Effector memory CD8-positive, alpha-beta T cell (primary cell): Measurements from ENCODE around the gene EMCN.
"Not testable (repeated sequence)": the region's sequence is repeated elsewhere in the genome, so short reads cannot be mapped to it uniquely, and the experiment has no call there.

Experiments
- ATAC-seq: fragments of 150-1000 bp; cut with Tn5 transposase; replicated peaks from 2 replicates; pipeline ENCODE4 v1.10.0; 2021; ENCODE audit warnings: mild to moderate bottlenecking, moderate library complexity
- DNase-seq, 3 experiments: peaks; one replicate each; pipeline ENCODE4 v3.0.0; 2021
- H3K27ac Mint-ChIP-seq, 2 donors: one replicate each; pipeline ENCODE4 v1.8.0; 2022; ENCODE audit warnings: mild to moderate bottlenecking in 2 of 2, mixed read lengths in 2 of 2, moderate library complexity in 2 of 2
- H3K27me3 Mint-ChIP-seq, 2 donors: one replicate each; pipeline ENCODE4 v1.8.0; 2022; ENCODE audit warnings: mixed read lengths in 2 of 2
- H3K36me3 Mint-ChIP-seq: one replicate; pipeline ENCODE4 v1.8.0; 2022; ENCODE audit warnings: mild to moderate bottlenecking, moderate library complexity, mixed read lengths; ENCODE audit not compliant: insufficient read depth
- H3K4me1 Mint-ChIP-seq, 2 donors: one replicate each; pipeline ENCODE4 v1.8.0; 2022; ENCODE audit warnings: low read depth in 2 of 2, mixed read lengths in 2 of 2
- H3K4me3 Mint-ChIP-seq, 2 donors: one replicate each; pipeline ENCODE4 v1.8.0; 2022; ENCODE audit warnings: mild to moderate bottlenecking in 2 of 2, mixed read lengths in 2 of 2, moderate library complexity in 2 of 2
- H3K9me3 Mint-ChIP-seq, 2 donors: one replicate each; pipeline ENCODE4 v1.8.0; 2022; ENCODE audit warnings: mixed read lengths in 2 of 2
- total RNA-seq, 9 experiments: gene quantifications; one replicate each; lab custom pipeline; 2026; lab: John Stamatoyannopoulos, UW

EMCN gene
- total RNA-seq, result 0 to 0.10 (median 0) reads per million in 9 experiments

DNA sequence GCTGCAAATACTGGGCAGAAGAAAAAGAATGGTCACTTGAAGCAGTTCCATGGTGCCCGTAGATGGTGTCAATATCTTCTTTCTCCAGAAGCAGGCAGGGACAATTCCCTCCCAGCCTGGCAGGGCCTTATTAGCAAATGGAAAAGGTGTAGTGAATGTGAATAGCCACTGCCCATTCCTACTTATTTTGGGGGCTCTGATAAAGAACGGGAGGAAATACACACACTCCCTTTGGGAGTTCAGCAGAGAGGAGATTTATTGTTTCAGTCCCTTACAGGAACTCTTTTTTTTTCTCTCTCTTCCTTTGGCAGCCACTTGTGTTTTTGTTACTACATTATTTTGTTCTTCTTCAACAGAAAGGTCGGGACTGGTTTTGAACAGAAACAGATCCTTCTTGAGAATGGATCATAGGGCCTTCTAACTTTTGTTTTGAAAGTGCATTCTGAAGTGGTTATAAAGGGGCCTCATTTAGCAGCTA is at the start of gene EMCN:
EMCN (minus strand) TSS at position 159 of the 478 bp plus-strand sequence; CDS start at position 51, 108 bp downstream.
- Mint-ChIP-seq H3K27ac (no peak within 1 kb of the TSS), H3K4me3 (no peak within 1 kb of the TSS)

DNA sequence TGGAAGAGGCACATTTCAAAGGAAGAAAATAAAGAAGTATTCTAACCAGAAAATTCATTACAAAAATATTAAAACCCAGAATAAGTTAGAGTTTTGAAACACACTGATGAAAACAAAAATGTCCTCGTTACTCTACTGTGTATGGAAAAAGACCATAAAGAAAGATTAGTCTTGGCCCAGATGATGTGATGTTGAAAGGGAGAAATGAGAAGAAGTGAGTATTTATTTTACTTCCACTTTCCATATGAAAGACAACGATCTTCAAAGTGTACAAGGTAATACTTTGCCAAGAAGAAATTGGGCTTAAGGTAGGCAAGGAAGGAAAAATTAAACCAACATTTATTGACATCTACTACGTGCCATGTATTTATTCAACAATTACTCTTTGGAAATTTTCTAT is 48.6 kb upstream of the EMCN start:
- Mint-ChIP-seq H3K4me3 (peak overlapping the region; percentile 56 to 67), H3K27me3 (no peaks in the 10 kb centered on the region), H3K27ac (peak overlapping the region; percentile 30 to 85), H3K4me1 (peaks cover 4 to 22% of the 10 kb centered on the region in 2 donors), H3K36me3 (no peaks in the 10 kb centered on the region), H3K9me3 (peaks cover 0 to 1% of the 10 kb centered on the region in 2 donors)
- no peak for ATAC-seq
- no peak for DNase-seq

More for the DNA sequence above, at the start of gene EMCN:
- Mint-ChIP-seq H3K36me3 (no peaks in the 10 kb centered on the region), H3K4me1 (no peaks in the 10 kb centered on the region), H3K9me3 (no peaks in the 10 kb centered on the region), H3K27me3 (peaks cover 7 to 20% of the 10 kb centered on the region in 2 donors)
- DNase-seq (no peak), ATAC-seq (no peak)

DNA sequence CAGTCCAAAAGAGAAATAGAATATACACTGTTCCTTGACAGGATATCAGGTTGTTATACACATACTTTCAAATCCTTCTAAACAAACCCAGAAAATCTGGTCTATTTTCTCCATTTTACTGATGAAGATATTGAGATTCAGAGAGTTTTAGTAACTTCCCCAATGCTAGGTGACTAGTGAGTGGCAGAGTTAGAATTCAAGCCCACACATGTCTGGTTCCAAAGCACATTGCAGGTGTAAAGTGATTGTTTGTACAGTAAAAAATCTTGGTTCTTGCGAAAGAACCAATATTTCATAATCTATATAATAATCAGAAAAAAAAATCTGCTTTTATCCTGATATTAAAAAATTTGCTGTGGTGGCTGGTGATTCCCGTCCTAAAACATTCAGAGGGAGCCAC is 39.5 kb upstream of the EMCN start:
- Mint-ChIP-seq H3K27ac (no peak overlapping the region), H3K27me3 (peaks cover 12 to 15% of the 10 kb centered on the region in 2 donors), H3K9me3 (peaks cover 0 to 7% of the 10 kb centered on the region in 2 donors), H3K36me3 (peaks cover 3% of the 10 kb centered on the region), H3K4me1 (no peaks in the 10 kb centered on the region), H3K4me3 (no peak overlapping the region)
- no peak for ATAC-seq
- no peak for DNase-seq

DNA sequence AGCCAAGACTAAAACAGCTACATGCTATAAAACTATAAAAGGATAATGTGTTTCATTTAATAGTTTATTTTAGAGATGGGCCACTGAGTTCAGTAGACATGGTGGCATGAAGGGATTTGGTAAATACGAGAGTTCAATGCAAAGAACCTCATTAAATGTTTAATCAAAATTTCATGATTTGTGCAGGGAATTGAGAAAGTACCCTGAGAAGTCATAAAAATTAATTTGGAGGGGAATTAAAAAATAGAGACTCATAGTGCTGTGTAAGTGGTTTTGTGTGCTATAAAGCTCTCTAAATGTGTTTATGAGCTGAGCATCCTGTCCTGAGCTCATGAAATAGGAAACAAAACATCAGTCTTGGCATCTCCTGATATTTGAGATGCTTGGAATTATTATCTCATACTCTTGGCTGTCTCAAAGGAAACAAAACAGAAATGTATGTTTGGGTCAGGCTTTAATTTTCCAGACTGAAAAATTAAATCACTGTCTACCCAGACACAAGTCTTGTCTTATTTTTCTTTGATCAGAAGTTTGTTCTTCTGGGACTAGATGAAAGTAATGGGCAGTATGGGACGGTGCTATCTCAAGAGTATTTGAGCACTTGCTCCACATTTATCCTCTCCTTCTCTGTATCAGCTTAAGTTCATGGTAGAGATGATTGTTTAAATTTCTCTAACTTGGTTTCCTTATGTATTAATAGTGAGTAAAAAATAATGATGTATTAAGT is 38.0 kb upstream of the EMCN start:
- H3K27me3 Mint-ChIP-seq, result peaks cover 12 to 15% of the 10 kb centered on the region in 2 donors
- H3K4me3 Mint-ChIP-seq, result no peak overlapping the region
- no peaks in the 10 kb centered on the region for H3K4me1 Mint-ChIP-seq
- peaks cover 3% of the 10 kb centered on the region for H3K36me3 Mint-ChIP-seq
- no peak for DNase-seq
- no peak overlapping the region for H3K27ac Mint-ChIP-seq
- peaks cover 0 to under 1% of the 10 kb centered on the region in 2 donors for H3K9me3 Mint-ChIP-seq
- ATAC-seq, result no peak

DNA sequence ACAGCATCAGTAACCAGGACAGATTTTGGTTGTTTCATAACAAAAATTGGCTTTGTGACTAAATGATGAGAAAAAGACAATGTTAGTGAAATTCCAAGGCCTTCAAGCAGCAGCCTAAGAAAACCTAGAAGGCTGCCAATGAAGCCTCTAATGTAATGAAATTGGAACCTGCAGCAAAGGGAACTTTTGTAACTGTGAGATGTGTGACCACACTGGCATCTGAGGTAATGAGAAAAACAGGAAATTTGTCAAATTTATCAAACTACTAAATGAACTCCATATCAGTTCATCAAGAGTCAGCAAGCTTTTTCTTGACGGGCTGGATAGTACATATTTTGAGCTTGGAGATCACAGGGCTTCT is 30.4 kb upstream of the EMCN start:
- no peaks in the 10 kb centered on the region for H3K9me3 Mint-ChIP-seq
- no peak overlapping the region for H3K27ac Mint-ChIP-seq
- H3K36me3 Mint-ChIP-seq, result no peaks in the 10 kb centered on the region
- H3K27me3 Mint-ChIP-seq, result no peaks in the 10 kb centered on the region
- no peak overlapping the region for H3K4me3 Mint-ChIP-seq
- no peak for ATAC-seq
- H3K4me1 Mint-ChIP-seq, result peaks cover 0 to 6% of the 10 kb centered on the region in 2 donors
- no peak for DNase-seq

- H3K4me1 Mint-ChIP-seq, result peaks cover 0 to 6% of the 10 kb centered on the region in 2 donors
- no peak overlapping the region for H3K27ac Mint-ChIP-seq
- no peak for ATAC-seq
- no peak overlapping the region for H3K4me3 Mint-ChIP-seq
- no peak for DNase-seq
- no peaks in the 10 kb centered on the region for H3K36me3 Mint-ChIP-seq
- H3K27me3 Mint-ChIP-seq, result no peaks in the 10 kb centered on the region
- H3K9me3 Mint-ChIP-seq, result no peaks in the 10 kb centered on the region
These were observed 29.8 kb upstream of the EMCN start for GRCh38 chr4:100547541-100548199.

DNA sequence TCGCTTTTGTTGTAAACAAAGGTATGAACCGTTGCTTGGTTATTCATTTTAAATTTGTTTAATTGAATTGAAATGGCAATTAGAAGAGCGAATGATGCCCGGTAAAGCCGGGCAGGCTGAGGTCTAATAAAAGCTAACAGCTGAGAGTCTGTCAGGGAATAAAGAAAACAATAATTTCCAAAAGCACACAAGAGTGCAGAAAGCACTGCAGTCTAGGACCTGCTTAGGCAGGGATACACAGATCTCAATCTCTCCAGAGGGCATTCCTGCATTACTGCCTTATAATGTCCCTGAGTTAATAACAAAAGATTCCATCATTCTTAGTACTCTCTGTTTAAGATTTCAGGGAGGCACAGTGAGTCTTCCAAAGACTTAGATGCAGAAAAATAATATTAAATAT is 27.6 kb upstream of the EMCN start:
- ATAC-seq (no peak), DNase-seq (no peak)
- Mint-ChIP-seq H3K27me3 (no peaks in the 10 kb centered on the region), H3K27ac (no peak overlapping the region), H3K9me3 (no peaks in the 10 kb centered on the region), H3K4me1 (peaks cover 0 to 6% of the 10 kb centered on the region in 2 donors), H3K36me3 (no peaks in the 10 kb centered on the region), H3K4me3 (no peak overlapping the region)

DNA sequence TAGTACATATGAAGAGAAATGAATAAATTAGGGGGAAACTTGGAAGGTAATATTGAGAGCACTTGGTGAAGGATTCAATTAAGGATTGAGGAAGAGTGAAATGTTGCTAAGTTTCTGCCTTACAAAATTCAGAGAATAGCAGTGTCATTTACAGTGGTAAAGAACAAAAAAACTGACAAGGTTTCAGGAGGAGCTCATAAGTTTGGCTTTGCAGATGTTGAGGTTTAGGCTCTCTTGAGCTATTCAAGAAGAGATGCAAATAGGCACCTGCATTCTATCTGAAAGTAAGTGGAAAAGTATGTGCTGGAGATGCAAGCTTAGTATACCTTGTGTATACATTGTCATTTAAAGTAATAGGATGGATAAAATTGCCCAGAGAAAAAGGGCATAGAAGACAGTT is 22.3 kb upstream of the EMCN start:
- Mint-ChIP-seq H3K4me3 (no peak overlapping the region), H3K9me3 (no peaks in the 10 kb centered on the region), H3K27ac (no peak overlapping the region), H3K36me3 (no peaks in the 10 kb centered on the region), H3K4me1 (peaks cover 0 to 3% of the 10 kb centered on the region in 2 donors), H3K27me3 (peaks cover 2 to 11% of the 10 kb centered on the region in 2 donors)
- no peak for ATAC-seq
- no peak for DNase-seq

DNA sequence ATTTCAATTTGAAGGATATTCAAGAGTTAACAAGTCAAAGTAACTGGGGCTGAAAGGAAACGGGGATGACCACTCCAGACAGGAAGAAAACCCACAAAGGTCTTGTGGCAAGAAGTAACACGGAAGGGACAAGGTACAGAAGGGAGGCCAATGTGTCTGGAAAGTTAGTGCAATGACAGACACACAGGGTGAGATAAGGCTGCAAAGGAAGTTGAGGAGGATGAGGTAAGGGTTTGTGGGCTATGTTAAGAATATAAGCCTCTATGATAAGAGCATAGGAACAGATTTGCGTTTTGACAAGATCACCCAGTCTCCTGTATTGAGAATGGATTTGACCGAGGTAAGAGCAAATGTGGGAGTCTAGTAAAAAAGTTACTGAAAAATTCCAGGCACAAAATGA is 21.9 kb upstream of the EMCN start:
- no peak for DNase-seq

DNA sequence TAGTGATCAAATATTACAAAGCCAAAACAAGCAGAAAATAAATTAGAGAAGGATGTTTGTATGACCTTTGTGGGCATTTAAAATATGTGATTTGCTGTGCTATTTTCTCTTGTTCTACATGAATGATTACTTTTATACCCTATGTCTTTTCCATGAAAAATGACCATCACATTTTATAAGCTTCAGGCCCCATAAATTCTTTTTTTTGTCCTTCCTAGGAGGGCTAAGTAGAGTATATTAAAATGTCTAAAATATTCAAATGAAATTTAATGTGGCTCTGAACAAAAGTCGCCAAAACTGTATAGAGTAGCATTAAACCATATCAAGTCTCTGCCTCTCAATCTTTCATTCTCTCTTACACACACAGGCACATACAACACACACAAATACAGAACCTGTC is 15.9 kb upstream of the EMCN start:
- ATAC-seq (no peak), DNase-seq (no peak)
- H3K9me3 Mint-ChIP-seq, result no peaks in the 10 kb centered on the region
- H3K27ac Mint-ChIP-seq, result no peak overlapping the region
- no peak overlapping the region for H3K4me3 Mint-ChIP-seq
- H3K36me3 Mint-ChIP-seq, result no peaks in the 10 kb centered on the region
- peaks cover 0 to 3% of the 10 kb centered on the region in 2 donors for H3K4me1 Mint-ChIP-seq
- peaks cover 27% of the 10 kb centered on the region in 2 donors for H3K27me3 Mint-ChIP-seq

More for the DNA sequence above, 21.9 kb upstream of the EMCN start:
- Mint-ChIP-seq H3K4me1 (peaks cover 0 to 3% of the 10 kb centered on the region in 2 donors), H3K27me3 (peaks cover 6 to 11% of the 10 kb centered on the region in 2 donors), H3K4me3 (no peak overlapping the region), H3K27ac (no peak overlapping the region), H3K36me3 (no peaks in the 10 kb centered on the region), H3K9me3 (no peaks in the 10 kb centered on the region)
- peak; percentile 85 for ATAC-seq

GRCh38 chr4:100530161-100530560 is 12.3 kb upstream of the EMCN start:
- not testable (repeated sequence) for H3K36me3 Mint-ChIP-seq, H3K4me3 Mint-ChIP-seq, ATAC-seq, DNase-seq, H3K9me3 Mint-ChIP-seq, H3K4me1 Mint-ChIP-seq, H3K27ac Mint-ChIP-seq
- H3K27me3 Mint-ChIP-seq, result peaks cover 23 to 39% of the 10 kb centered on the region in 2 donors

DNA sequence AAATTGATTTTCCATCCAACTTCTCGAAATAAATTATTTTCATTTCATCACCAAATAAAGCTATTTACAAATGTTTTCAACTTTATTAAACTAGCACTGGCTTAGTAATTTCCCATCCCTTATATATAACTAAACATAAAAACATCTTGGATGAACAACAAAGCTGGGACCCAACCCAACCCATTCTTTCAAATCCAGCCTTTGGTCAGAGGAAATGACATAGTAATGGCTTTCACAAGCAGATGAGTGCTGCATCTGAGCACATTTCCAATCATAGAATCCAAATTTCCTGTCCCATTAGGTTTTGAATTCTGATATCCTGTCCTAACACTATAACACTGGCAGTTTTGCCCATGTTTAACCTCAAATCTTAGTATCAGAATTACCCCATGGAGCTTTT is 7.9 kb upstream of the EMCN start:
- no peaks in the 10 kb centered on the region for H3K4me1 Mint-ChIP-seq
- DNase-seq, result no peak
- no peak for ATAC-seq
- no peak overlapping the region for H3K27ac Mint-ChIP-seq
- H3K4me3 Mint-ChIP-seq, result no peak overlapping the region
- peaks cover 19 to 21% of the 10 kb centered on the region in 2 donors for H3K27me3 Mint-ChIP-seq
- H3K36me3 Mint-ChIP-seq, result no peaks in the 10 kb centered on the region
- H3K9me3 Mint-ChIP-seq, result peaks cover 0 to 2% of the 10 kb centered on the region in 2 donors

GRCh38 chr4:100519205-100519604 is 1.4 kb upstream of the EMCN start:
- H3K9me3 Mint-ChIP-seq, result no peaks in the 10 kb centered on the region
- H3K27ac Mint-ChIP-seq, result no peak overlapping the region
- DNase-seq, result no peak
- H3K4me1 Mint-ChIP-seq, result no peaks in the 10 kb centered on the region
- no peak overlapping the region for H3K4me3 Mint-ChIP-seq
- H3K27me3 Mint-ChIP-seq, result peaks cover 7 to 16% of the 10 kb centered on the region in 2 donors
- no peaks in the 10 kb centered on the region for H3K36me3 Mint-ChIP-seq
- ATAC-seq, result no peak

DNA sequence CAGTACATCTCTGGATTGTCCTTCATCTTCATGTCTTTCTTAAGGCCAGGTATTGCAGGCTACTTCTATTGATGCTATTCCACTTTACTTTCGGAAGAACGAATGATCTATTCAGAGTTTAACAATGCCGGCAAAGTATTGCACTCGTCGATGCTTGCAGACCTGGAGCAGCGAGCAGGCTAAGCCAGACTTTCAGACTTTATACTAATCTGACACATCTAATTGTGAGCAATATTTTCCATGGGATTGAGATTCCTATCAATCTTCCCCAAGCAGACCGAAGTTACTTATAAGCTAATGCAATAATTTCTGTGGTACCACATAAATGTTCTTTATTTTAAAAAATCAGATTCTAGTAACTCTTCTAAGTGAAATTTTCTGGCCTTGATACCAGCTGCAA is 1.6 kb downstream of the EMCN start:
- Mint-ChIP-seq H3K4me1 (no peaks in the 10 kb centered on the region), H3K9me3 (no peaks in the 10 kb centered on the region), H3K36me3 (no peaks in the 10 kb centered on the region), H3K4me3 (no peak overlapping the region), H3K27me3 (peaks cover 7 to 20% of the 10 kb centered on the region in 2 donors), H3K27ac (no peak overlapping the region)
- no peak for ATAC-seq
- DNase-seq, result no peak
